HepG2 (cell line): ENCODE data around the gene ZNF653. TPM values are rescaled to one million over a fixed set of nuclear protein-coding genes. Genes with fewer than 3 reads are reported as not detected.

ENCODE experiments used
- ATAC-seq: fragments of 200-7000 bp; cut with Tn5 transposase; 3 replicates; pipeline ENCODE4 v1.9.1; 2020; ENCODE audit warnings: mild to moderate bottlenecking, moderate library complexity
- BruUV-seq: library from RNA; stranded (reverse); fragments of 400-500 nt; replicated peaks from 2 replicates; lab custom pipeline; 2021; lab: Mats Ljungman, UMichigan
- CTCF ChIA-PET: fragments of 300-600 bp; formaldehyde crosslinking; extraction: SDS; loops from one replicate; lab custom pipeline; 2021; ENCODE audit warnings: low total read pairs, inconsistent platforms, low intra/inter-chr PET ratio; lab: Yijun Ruan, JAX
- POLR2A ChIA-PET: fragments of 350-600 bp; sonication (Branson Sonifier 250); formaldehyde crosslinking; loops from one replicate; lab custom pipeline; 2020; ENCODE audit warnings: antibody characterized with exemption, inconsistent platforms; lab: Yijun Ruan, JAX
- DNase-seq: peaks from one replicate; pipeline ENCODE4 v3.0.0-alpha.2; 2015; ENCODE audit warnings: low spot score
- FAIRE-seq: peaks from 3 replicates; lab custom pipeline; 2011; peaks lifted over from hg19 to GRCh38; lab: Jason Lieb, UNC
- H2AFZ ChIP-seq: one replicate; pipeline ENCODE4 v1.6.1; 2011; ENCODE audit warnings: low read length, inconsistent platforms
- H3K27ac ChIP-seq: fragments of 300-600 bp; 3 replicates; pipeline ENCODE4 v1.8.0; 2011; ENCODE audit warnings: mixed run types, mild to moderate bottlenecking, mixed read lengths, low read length, inconsistent platforms; ENCODE audit not compliant: insufficient read depth; ENCODE audit errors: extremely low read length
- H3K27me3 ChIP-seq, 2 experiments: fragments of 200-600 bp in 1 of 2; 2 replicates in 1 of 2; 3 replicates in 1 of 2; pipeline versions ENCODE4 v1.6.0 to v1.8.0; 2011; ENCODE audit warnings: low read length in 2 of 2, mild to moderate bottlenecking in 2 of 2, moderate library complexity in 2 of 2, inconsistent platforms in 1 of 2; ENCODE audit not compliant: insufficient read depth in 2 of 2, control insufficient read depth in 1 of 2
- H3K36me3 ChIP-seq, 2 experiments: fragments of 200-600 bp in 1 of 2; replicated peaks in 1 of 2; 2 replicates in 1 of 2; 3 replicates in 1 of 2; pipeline versions ENCODE4 v1.5.1 to v1.8.0; 2011; ENCODE audit warnings: low read length in 2 of 2, inconsistent platforms in 1 of 2; ENCODE audit not compliant: insufficient read depth in 2 of 2, control insufficient read depth in 1 of 2
- H3K4me1 ChIP-seq: 2 replicates; pipeline ENCODE4 v1.5.1; 2012; ENCODE audit warnings: low read length, inconsistent platforms; ENCODE audit not compliant: insufficient read depth
- H3K4me2 ChIP-seq: 2 replicates; pipeline ENCODE4 v1.6.0; 2011; ENCODE audit warnings: low read depth, low read length, inconsistent platforms
- H3K4me3 ChIP-seq, 3 experiments: fragments of 200-600 bp in 1 of 3; sonication (generic), shearing (Covaris generic) in 1 of 3; replicated peaks in 1 of 3; 2 replicates each; pipeline ENCODE4 v1.5.1; 2011 to 2016; ENCODE audit warnings: low read length in 3 of 3, inconsistent platforms in 2 of 3, low read depth in 2 of 3, mild to moderate bottlenecking in 2 of 3, control low read depth in 1 of 3, mixed read lengths in 1 of 3; ENCODE audit not compliant: insufficient read depth in 1 of 3
- H3K79me2 ChIP-seq: one replicate; pipeline ENCODE4 v1.6.1; 2011; ENCODE audit warnings: low read length, inconsistent platforms; ENCODE audit not compliant: insufficient read depth
- H3K9ac ChIP-seq: 2 replicates; pipeline ENCODE4 v1.6.0; 2011; ENCODE audit warnings: mild to moderate bottlenecking, low read depth, low read length, inconsistent platforms; ENCODE audit not compliant: insufficient read depth
- H3K9me3 ChIP-seq: 2 replicates; pipeline ENCODE4 v1.5.1; 2012; ENCODE audit warnings: mild to moderate bottlenecking, low read length
- H4K20me1 ChIP-seq: 2 replicates; pipeline ENCODE4 v1.6.0; 2011; ENCODE audit warnings: inconsistent platforms, mild to moderate bottlenecking, low read length, moderate library complexity; ENCODE audit not compliant: insufficient read depth
- CREBL2 ChIP-seq: sonication (generic); formaldehyde crosslinking; IDR thresholded peaks from 2 replicates; pipeline ENCODE4 v1.8.1; 2023; ENCODE audit warnings: missing genetic modification reagents, mild to moderate bottlenecking, borderline replicate concordance
- GMEB2 ChIP-seq: IDR thresholded peaks from 2 replicates; pipeline ENCODE4 v1.6.1; 2016; ENCODE audit warnings: missing biosample characterization, missing genetic modification reagents, low read depth
- HIC2 ChIP-seq: sonication (generic); formaldehyde crosslinking; IDR thresholded peaks from 2 replicates; pipeline ENCODE4 v1.9.0; 2022; ENCODE audit warnings: low read depth, missing genetic modification reagents
- MAFK ChIP-seq, 2 experiments: IDR thresholded peaks in 1 of 2; conservative IDR thresholded peaks in 1 of 2; 2 replicates each; pipeline ENCODE4 v1.6.1; 2011; ENCODE audit warnings: improper control_type of control experiment in 2 of 2, low read length in 2 of 2
- RNF2 ChIP-seq: fragments of 450-650 bp; conservative IDR thresholded peaks from 2 replicates; pipeline ENCODE4 v1.6.1; 2016; ENCODE audit warnings: low read depth
- TCF12 ChIP-seq, 2 experiments: fragments of 450-650 bp in 1 of 2; sonication (generic) in 1 of 2; formaldehyde crosslinking in 1 of 2; IDR thresholded peaks; 2 replicates each; pipeline versions ENCODE4 v1.6.1 to v1.8.0; 2017 to 2022; ENCODE audit warnings: antibody characterized with exemption in 1 of 2, mild to moderate bottlenecking in 1 of 2, missing genetic modification reagents in 1 of 2, moderate library complexity in 1 of 2
- XRCC5 ChIP-seq: fragments of 200-400 bp; formaldehyde crosslinking; optimal IDR thresholded peaks from 2 replicates; pipeline ENCODE3; 2017; ENCODE audit warnings: mild to moderate bottlenecking, low read length
- ZBTB1 ChIP-seq: sonication (generic); formaldehyde crosslinking; IDR thresholded peaks from 2 replicates; pipeline ENCODE4 v1.4.0; 2020; ENCODE audit warnings: missing genetic modification reagents, borderline replicate concordance
- ZBTB43 ChIP-seq: sonication (generic); formaldehyde crosslinking; conservative IDR thresholded peaks from 2 replicates; pipeline ENCODE4 v1.4.0; 2020; ENCODE audit warnings: missing genetic modification reagents
- ZFY ChIP-seq: sonication (generic); formaldehyde crosslinking; IDR thresholded peaks from 2 replicates; pipeline ENCODE4 v1.4.0; 2020; ENCODE audit warnings: missing genetic modification reagents
- ZNF629 ChIP-seq: sonication (generic); formaldehyde crosslinking; conservative IDR thresholded peaks from 2 replicates; pipeline ENCODE4 v1.5.0; 2020; ENCODE audit warnings: missing genetic modification reagents
- ZSCAN5A ChIP-seq: sonication (generic); formaldehyde crosslinking; IDR thresholded peaks from 2 replicates; pipeline ENCODE4 v1.8.0; 2022; ENCODE audit warnings: mild to moderate bottlenecking, missing genetic modification reagents, borderline replicate concordance
- WGBS: methylation state at CpG from one replicate; pipeline ENCODE4 v1.1.6; 2017; ENCODE audit warnings: low lambda C conversion rate; 5-methylcytosine and 5-hydroxymethylcytosine counted together
- in situ Hi-C: cut with HindIII; loops from 2 replicates; pipeline ENCODE4 v1.10.0; 2017; ENCODE audit warnings: low pct_unique_long_range_greater_than_20kb; ENCODE audit not compliant: extremely low pct_ligation_motif_present
- intact Hi-C: fragments of 100-400 bp; cut with micrococcal nuclease; formaldehyde crosslinking; loops from one replicate; pipeline ENCODE4 v1.10.0; 2022; ENCODE audit not compliant: unreplicated experiment
- polyA plus RNA-seq, 8 experiments: library from polyadenylated mRNA; depleted of rRNA in 3 of 8; stranded (reverse) in 7 of 8; unstranded in 1 of 8; fragments of >200 nt; fragmentation: Illumina TruSeq in 4 of 8; extraction: Trizol in 4 of 8; gene quantifications; 2 replicates each; pipeline versions ENCODE4 v1.2.1 to v1.2.3, GENCODE V29; 2011 to 2016; ENCODE audit warnings: low read depth in 4 of 8, missing spikeins in 1 of 8, mixed read lengths in 1 of 8; ENCODE audit not compliant: insufficient read depth in 1 of 8
- total RNA-seq, 5 experiments: library from RNA; depleted of rRNA; stranded (reverse); fragments of >200 nt; fragmentation: Illumina TruSeq; extraction: Trizol; gene quantifications; 2 replicates each; pipeline ENCODE4 v1.2.3, GENCODE V29; 2016; ENCODE audit warnings: low read depth in 1 of 5

ZNF653 gene
- total and polyA plus RNA-seq, 2 of the 13 experiments (the other 11 are each of a cell fraction or from before 2014, with no cell fraction given), result 4.7 to 7.1 TPM

- ATAC-seq (no peak), DNase-seq (no peak), FAIRE-seq (no peak)
- no peaks in the 10 kb centered on the region for H3K36me3 ChIP-seq
- H3K4me1 ChIP-seq, result peaks cover 29% of the 10 kb centered on the region
- BruUV-seq, result no TSS peak
- in situ Hi-C loops, result no loop called here
- ChIA-PET POLR2A (no interaction called here), CTCF (no interaction called here)
- H2AFZ ChIP-seq, result no peak overlapping the region
- peaks cover 0 to 4% of the 10 kb centered on the region in 2 experiments; a peak in 1 of 5 replicates for H3K27me3 ChIP-seq
- H3K79me2 ChIP-seq, result no peaks in the 10 kb centered on the region
- TF ChIP-seq ZNF629 (CRISPR knock-in tag), result peak; percentile 48; the same call in 1 of the 2 replicates
- TF ChIP-seq ZBTB1 (CRISPR knock-in tag), result no peak
- no peak overlapping the region for H3K9ac ChIP-seq
- H3K4me3 ChIP-seq, result no peak overlapping the region
- H4K20me1 ChIP-seq, result no peaks in the 10 kb centered on the region
- WGBS, result 42% methylated on average over 5 of the region's 5 CpGs
- no peaks in the 10 kb centered on the region for H3K9me3 ChIP-seq
- no peak overlapping the region for H3K27ac ChIP-seq
- intact Hi-C loops, result no loop called here
- no peak overlapping the region for H3K4me2 ChIP-seq
Measured at GRCh38 chr19:11534948-11535347, 29.3 kb upstream of the ZNF653 start.

- in situ Hi-C loops (no loop called here), intact Hi-C loops (no loop called here)
- ATAC-seq (no peak), FAIRE-seq (no peak), DNase-seq (no peak)
- H4K20me1 ChIP-seq, result no peaks in the 10 kb centered on the region
- H3K27ac ChIP-seq, result no peak overlapping the region
- H3K9ac ChIP-seq, result no peak overlapping the region
- WGBS, result 11% methylated on average over 1 of the region's 1 CpG
- CTCF ChIA-PET, result no interaction called here
- H3K4me1 ChIP-seq, result peaks cover 29% of the 10 kb centered on the region
- no peaks in the 10 kb centered on the region for H3K9me3 ChIP-seq
- H3K27me3 ChIP-seq, result peaks cover 0 to 4% of the 10 kb centered on the region in 2 experiments; a peak in 1 of 5 replicates
- H3K36me3 ChIP-seq, result no peaks in the 10 kb centered on the region
- H3K79me2 ChIP-seq, result no peaks in the 10 kb centered on the region
- BruUV-seq, result no TSS peak
- no peak overlapping the region for H3K4me3 ChIP-seq
- no peak overlapping the region for H2AFZ ChIP-seq
- POLR2A ChIA-PET, result no interaction called here
- H3K4me2 ChIP-seq, result no peak overlapping the region
- TF ChIP-seq XRCC5 (no peak), MAFK (conservative IDR thresholded peaks at IDR 0.05 in 1 of 2, IDR thresholded peaks at IDR 0.05 in 1 of 2; ENCODE audit: low read length in 2 of 2) (no peak), TCF12 (IDR thresholded peaks at IDR 0.05) (no peak), TCF12 (CRISPR knock-in tag; IDR thresholded peaks at IDR 0.05) (no peak), RNF2 (no peak), ZBTB43 (no peak), ZFY (no peak), HIC2 (no peak), ZSCAN5A (no peak), GMEB2 (CRISPR knock-in tag) (no peak), CREBL2 (CRISPR knock-in tag) (no peak)
Measured at GRCh38 chr19:11534538-11534937, 28.9 kb upstream of the ZNF653 start.
